ENCODE measurements around the gene TOMM70.

DNA sequence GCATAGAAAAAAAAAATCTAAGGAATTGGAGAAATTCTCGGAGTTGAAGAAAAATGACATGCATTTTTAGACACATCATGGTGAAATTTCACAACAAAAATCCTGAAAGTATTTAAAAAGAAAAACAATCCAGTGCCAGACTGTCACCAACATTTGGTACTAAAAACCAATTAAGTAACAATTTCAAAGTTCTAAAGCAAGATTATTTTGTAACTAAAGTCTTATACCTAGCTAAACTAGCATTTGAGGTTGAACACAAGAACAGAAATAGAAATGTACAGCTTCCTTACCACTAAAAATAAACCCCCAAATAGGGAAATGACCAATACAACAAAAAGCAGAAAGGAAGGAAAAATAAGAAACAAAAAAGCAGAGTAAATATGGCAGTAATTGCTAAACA lies 11.9 kb downstream of the TOMM70 start:
- no peak for TF ChIP-seq POLR2AphosphoS5 (IDR thresholded peaks at IDR 0.05)
- TF ChIP-seq, protein P1, sequence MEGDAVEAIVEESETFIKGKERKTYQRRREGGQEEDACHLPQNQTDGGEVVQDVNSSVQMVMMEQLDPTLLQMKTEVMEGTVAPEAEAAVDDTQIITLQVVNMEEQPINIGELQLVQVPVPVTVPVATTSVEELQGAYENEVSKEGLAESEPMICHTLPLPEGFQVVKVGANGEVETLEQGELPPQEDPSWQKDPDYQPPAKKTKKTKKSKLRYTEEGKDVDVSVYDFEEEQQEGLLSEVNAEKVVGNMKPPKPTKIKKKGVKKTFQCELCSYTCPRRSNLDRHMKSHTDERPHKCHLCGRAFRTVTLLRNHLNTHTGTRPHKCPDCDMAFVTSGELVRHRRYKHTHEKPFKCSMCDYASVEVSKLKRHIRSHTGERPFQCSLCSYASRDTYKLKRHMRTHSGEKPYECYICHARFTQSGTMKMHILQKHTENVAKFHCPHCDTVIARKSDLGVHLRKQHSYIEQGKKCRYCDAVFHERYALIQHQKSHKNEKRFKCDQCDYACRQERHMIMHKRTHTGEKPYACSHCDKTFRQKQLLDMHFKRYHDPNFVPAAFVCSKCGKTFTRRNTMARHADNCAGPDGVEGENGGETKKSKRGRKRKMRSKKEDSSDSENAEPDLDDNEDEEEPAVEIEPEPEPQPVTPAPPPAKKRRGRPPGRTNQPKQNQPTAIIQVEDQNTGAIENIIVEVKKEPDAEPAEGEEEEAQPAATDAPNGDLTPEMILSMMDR (IDR thresholded peaks at IDR 0.05) = no peak
